Smooth muscle cell (in vitro differentiated cells): ENCODE measurements around the gene ATXN2L. TPM values are rescaled to one million over a fixed set of nuclear protein-coding genes. Genes with fewer than 3 reads are reported as not detected.

Source experiments
- DNase-seq: peaks from one replicate; lab custom pipeline; 2025; ENCODE audit not compliant: unreplicated experiment; lab: John Stamatoyannopoulos, UW
- H2AFZ ChIP-seq: fragments of 200-600 bp; sonication (generic); 2 replicates; pipeline ENCODE4 v1.6.0; 2016; ENCODE audit warnings: antibody characterized with exemption, low read depth, mild to moderate bottlenecking
- H3F3A ChIP-seq: fragments of 200-600 bp; sonication (generic); 2 replicates; pipeline ENCODE4 v1.6.0; 2017; ENCODE audit warnings: antibody characterized with exemption, low read depth
- H3K27ac ChIP-seq: fragments of 200-600 bp; sonication (generic); 2 replicates; pipeline ENCODE4 v1.5.1; 2016; ENCODE audit warnings: low read depth, mild to moderate bottlenecking
- H3K27me3 ChIP-seq: fragments of 200-600 bp; sonication (generic); 2 replicates; pipeline ENCODE4 v1.6.1; 2016; ENCODE audit warnings: low read depth, mild to moderate bottlenecking
- H3K36me3 ChIP-seq: fragments of 200-600 bp; sonication (generic); 2 replicates; pipeline ENCODE4 v1.5.1; 2016; ENCODE audit warnings: low read depth
- H3K4me1 ChIP-seq: fragments of 200-600 bp; sonication (generic); 2 replicates; pipeline ENCODE4 v1.5.1; 2016; ENCODE audit warnings: low read depth
- H3K4me2 ChIP-seq: fragments of 200-600 bp; sonication (generic); 2 replicates; pipeline ENCODE4 v1.6.0; 2016; ENCODE audit warnings: mild to moderate bottlenecking
- H3K4me3 ChIP-seq: fragments of 200-600 bp; sonication (generic); 2 replicates; pipeline ENCODE4 v1.5.1; 2016; ENCODE audit warnings: mild to moderate bottlenecking
- H3K79me2 ChIP-seq: fragments of 200-600 bp; sonication (generic); 2 replicates; pipeline ENCODE4 v1.6.0; 2016; ENCODE audit warnings: low read depth, mild to moderate bottlenecking
- H3K9ac ChIP-seq: fragments of 200-600 bp; sonication (generic); 2 replicates; pipeline ENCODE4 v1.6.0; 2016; ENCODE audit warnings: low read depth
- H3K9me3 ChIP-seq: fragments of 200-600 bp; sonication (generic); replicated peaks from 2 replicates; pipeline ENCODE4 v1.5.1; 2016; ENCODE audit warnings: low read depth
- H4K20me1 ChIP-seq: fragments of 200-600 bp; sonication (generic); 2 replicates; pipeline ENCODE4 v1.6.0; 2016; ENCODE audit warnings: low read depth
- CTCF ChIP-seq: fragments of 200-600 bp; sonication (generic); IDR thresholded peaks from 2 replicates; pipeline ENCODE4 v1.5.1; 2017; ENCODE audit warnings: borderline replicate concordance, mild to moderate bottlenecking, antibody characterized with exemption; ENCODE audit not compliant: insufficient read depth, poor library complexity, severe bottlenecking
- WGBS: methylation state at CpG from one replicate; pipeline ENCODE4 v1.1.7; 2016; ENCODE audit warnings: low lambda C conversion rate; 5-methylcytosine and 5-hydroxymethylcytosine counted together
- polyA plus RNA-seq: library from polyadenylated mRNA; unstranded; fragments of >200 nt; fragmentation: Nextera tagmentation; extraction: Ambion mirVana; gene quantifications from 2 replicates; pipeline ENCODE4 v1.2.1, GENCODE V29; 2016
- total RNA-seq: library from RNA; depleted of rRNA; stranded (reverse); fragments of >200 nt; gene quantifications from 2 replicates; pipeline ENCODE4 v1.2.3, GENCODE V29; 2014

ATXN2L gene
- total and polyA plus RNA-seq, 2 experiments from 2014 or later: 89.3 to 93.3 TPM

- Histone ChIP-seq H3K4me2 (no peak overlapping the region), H3K27ac (no peak overlapping the region), H3K79me2 (peaks cover 16% of the 10 kb centered on the region), H3K9me3 (no peaks in the 10 kb centered on the region), H2AFZ (no peak overlapping the region), H3K36me3 (peaks cover 18% of the 10 kb centered on the region), H3K4me3 (no peak overlapping the region), H3K27me3 (no peaks in the 10 kb centered on the region), H4K20me1 (peaks cover 48% of the 10 kb centered on the region), H3F3A (peaks cover 33% of the 10 kb centered on the region), H3K9ac (no peak overlapping the region), H3K4me1 (no peaks in the 10 kb centered on the region)
- no peak for TF ChIP-seq CTCF
- 96% methylated on average over 18 of the region's 25 CpGs for WGBS
- DNase-seq: no peak
Measured at GRCh38 chr16:28835864-28836760, 13.3 kb downstream of the ATXN2L start.

- no peaks in the 10 kb centered on the region for H3K4me1 ChIP-seq
- no peak for DNase-seq
- H3K36me3 ChIP-seq: peaks cover 18% of the 10 kb centered on the region
- no peak overlapping the region for H3K4me3 ChIP-seq
- H3K9me3 ChIP-seq: no peaks in the 10 kb centered on the region
- H3K79me2 ChIP-seq: peaks cover 10% of the 10 kb centered on the region
- H3K27me3 ChIP-seq: no peaks in the 10 kb centered on the region
- no peak overlapping the region for H3K27ac ChIP-seq
- peaks cover 33% of the 10 kb centered on the region for H3F3A ChIP-seq
- H2AFZ ChIP-seq: no peak overlapping the region
- H3K4me2 ChIP-seq: no peak overlapping the region
- H3K9ac ChIP-seq: no peak overlapping the region
- 93% methylated on average over 5 of the region's 8 CpGs for WGBS
- TF ChIP-seq CTCF: no peak
- peaks cover 42% of the 10 kb centered on the region for H4K20me1 ChIP-seq
Measured at GRCh38 chr16:28836761-28837064, 13.9 kb downstream of the ATXN2L start.

- no peak for DNase-seq
- no peak for TF ChIP-seq CTCF
- no peaks in the 10 kb centered on the region for H3K4me1 ChIP-seq
- no peak overlapping the region for H3K4me3 ChIP-seq
- peaks cover 30% of the 10 kb centered on the region for H4K20me1 ChIP-seq
- no peaks in the 10 kb centered on the region for H3K9me3 ChIP-seq
- no peaks in the 10 kb centered on the region for H3K27me3 ChIP-seq
- H3K27ac ChIP-seq: no peak overlapping the region
- no peak overlapping the region for H2AFZ ChIP-seq
- H3K36me3 ChIP-seq: peaks cover 6% of the 10 kb centered on the region
- H3K79me2 ChIP-seq: no peaks in the 10 kb centered on the region
- H3K9ac ChIP-seq: no peak overlapping the region
- over 99% methylated on average over 7 of the region's 7 CpGs for WGBS
- H3K4me2 ChIP-seq: no peak overlapping the region
- H3F3A ChIP-seq: peaks cover 30% of the 10 kb centered on the region
Measured at GRCh38 chr16:28837672-28838557, 15.1 kb downstream of the ATXN2L start.
